ENCODE data around the gene DPAGT1. TPM values are rescaled to one million over a fixed set of nuclear protein-coding genes. Genes with fewer than 3 reads are reported as not detected.
"Not testable (repeated sequence)": the region's sequence is repeated elsewhere in the genome, so short reads cannot be mapped to it uniquely, and the experiment has no call there.

DPAGT1 gene
- total and polyA plus RNA-seq, 4 donors = 19.0 to 50.9 (median 33.0) TPM

DNA sequence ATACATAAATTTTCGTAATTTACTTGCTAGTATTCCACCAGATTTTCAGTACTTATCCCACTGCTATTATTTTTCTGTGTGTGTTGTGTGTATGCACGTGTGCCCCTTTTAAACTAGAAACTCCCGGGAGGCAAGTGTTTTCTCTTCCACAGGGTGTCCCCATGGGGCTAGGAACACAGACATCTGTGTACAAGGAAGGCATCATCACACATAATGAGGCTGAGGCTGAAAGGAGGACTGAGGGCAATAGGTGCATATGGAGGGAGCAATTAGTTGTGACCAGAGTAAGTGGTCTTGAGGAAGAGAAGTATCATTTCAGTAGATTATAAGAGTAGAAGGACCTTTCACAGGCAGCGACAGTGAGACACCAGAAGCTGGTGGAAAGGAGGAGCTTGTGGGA is 2.1 kb upstream of the DPAGT1 start:
- DNase-seq (no peak), ATAC-seq (ENCODE audit: insufficient read depth, low FRiP score) (no peak)
- Histone ChIP-seq H3K9ac (ENCODE audit: insufficient read depth in 1 of 2, low read length in 2 of 2) (no peak overlapping the region), H3K9me3 (ENCODE audit: control insufficient read depth in 4 of 4, insufficient read depth in 3 of 4, low read length in 3 of 4) (peaks cover 0 to 2% (median 0%) of the 10 kb centered on the region in 4 donors), H3K36me3 (ENCODE audit: control insufficient read depth in 4 of 4, insufficient read depth in 4 of 4, low read length in 4 of 4) (peaks cover 0 to 2% (median 0%) of the 10 kb centered on the region in 4 donors), H3K4me1 (ENCODE audit: control insufficient read depth in 5 of 5, insufficient read depth in 5 of 5, low read length in 5 of 5) (peaks cover 4 to 40% (median 23%) of the 10 kb centered on the region in 5 donors), H3K4me3 (no peak overlapping the region), H3K27ac (ENCODE audit: low read depth in 1 of 2, low read length in 1 of 2) (no peak overlapping the region), H3K27me3 (ENCODE audit: control insufficient read depth in 3 of 3, insufficient read depth in 3 of 3, low read length in 2 of 3) (no peaks in the 10 kb centered on the region)
- TF ChIP-seq, protein P1, sequence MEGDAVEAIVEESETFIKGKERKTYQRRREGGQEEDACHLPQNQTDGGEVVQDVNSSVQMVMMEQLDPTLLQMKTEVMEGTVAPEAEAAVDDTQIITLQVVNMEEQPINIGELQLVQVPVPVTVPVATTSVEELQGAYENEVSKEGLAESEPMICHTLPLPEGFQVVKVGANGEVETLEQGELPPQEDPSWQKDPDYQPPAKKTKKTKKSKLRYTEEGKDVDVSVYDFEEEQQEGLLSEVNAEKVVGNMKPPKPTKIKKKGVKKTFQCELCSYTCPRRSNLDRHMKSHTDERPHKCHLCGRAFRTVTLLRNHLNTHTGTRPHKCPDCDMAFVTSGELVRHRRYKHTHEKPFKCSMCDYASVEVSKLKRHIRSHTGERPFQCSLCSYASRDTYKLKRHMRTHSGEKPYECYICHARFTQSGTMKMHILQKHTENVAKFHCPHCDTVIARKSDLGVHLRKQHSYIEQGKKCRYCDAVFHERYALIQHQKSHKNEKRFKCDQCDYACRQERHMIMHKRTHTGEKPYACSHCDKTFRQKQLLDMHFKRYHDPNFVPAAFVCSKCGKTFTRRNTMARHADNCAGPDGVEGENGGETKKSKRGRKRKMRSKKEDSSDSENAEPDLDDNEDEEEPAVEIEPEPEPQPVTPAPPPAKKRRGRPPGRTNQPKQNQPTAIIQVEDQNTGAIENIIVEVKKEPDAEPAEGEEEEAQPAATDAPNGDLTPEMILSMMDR (IDR thresholded peaks at IDR 0.05; ENCODE audit: control extremely low read depth, extremely low read depth) = no peak
- WGBS, 2 donors = 68 to 69% methylated on average over 4 of the region's 4 CpGs

DNA sequence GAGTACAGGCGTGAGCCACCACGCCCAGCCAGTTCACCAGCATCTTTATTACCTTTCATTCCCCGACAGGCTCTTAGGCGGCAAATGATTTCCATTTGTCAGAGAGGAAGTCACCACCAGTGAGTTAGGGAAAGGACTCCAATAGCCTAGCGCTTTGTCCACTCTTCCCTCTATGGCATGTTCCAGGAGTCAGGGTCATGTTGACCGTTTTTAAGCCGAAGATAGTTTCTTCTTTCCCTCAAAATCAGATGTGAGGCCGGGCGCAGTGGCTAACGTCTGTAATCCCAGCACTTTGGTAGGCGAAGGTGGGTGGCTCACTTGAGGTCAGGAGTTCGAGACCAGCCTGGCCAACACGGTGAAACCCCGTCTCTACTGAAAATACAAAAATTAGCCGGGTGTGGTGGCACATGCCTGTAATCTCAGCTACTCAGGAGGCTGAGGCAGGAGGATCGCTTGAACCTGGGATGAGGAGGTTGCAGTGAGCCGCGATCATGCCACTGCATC is 1.6 kb upstream of the DPAGT1 start:
- WGBS, 2 donors = 84 to 89% methylated on average over 18 of the region's 18 CpGs
- H3K27me3 ChIP-seq (ENCODE audit: control insufficient read depth in 3 of 3, insufficient read depth in 3 of 3, low read length in 2 of 3); H3K36me3 ChIP-seq (ENCODE audit: control insufficient read depth in 4 of 4, insufficient read depth in 4 of 4, low read length in 4 of 4); ATAC-seq (ENCODE audit: insufficient read depth, low FRiP score); DNase-seq; H3K9ac ChIP-seq (ENCODE audit: insufficient read depth in 1 of 2, low read length in 2 of 2); H3K9me3 ChIP-seq (ENCODE audit: control insufficient read depth in 4 of 4, insufficient read depth in 3 of 4, low read length in 3 of 4); H3K4me3 ChIP-seq: not testable (repeated sequence)
- H3K27ac ChIP-seq (ENCODE audit: low read depth in 1 of 2, low read length in 1 of 2) = peak overlapping the region; percentile 71 to 92
- peaks cover 4 to 35% (median 18%) of the 10 kb centered on the region in 5 donors for H3K4me1 ChIP-seq (ENCODE audit: control insufficient read depth in 5 of 5, insufficient read depth in 5 of 5, low read length in 5 of 5)

DNA sequence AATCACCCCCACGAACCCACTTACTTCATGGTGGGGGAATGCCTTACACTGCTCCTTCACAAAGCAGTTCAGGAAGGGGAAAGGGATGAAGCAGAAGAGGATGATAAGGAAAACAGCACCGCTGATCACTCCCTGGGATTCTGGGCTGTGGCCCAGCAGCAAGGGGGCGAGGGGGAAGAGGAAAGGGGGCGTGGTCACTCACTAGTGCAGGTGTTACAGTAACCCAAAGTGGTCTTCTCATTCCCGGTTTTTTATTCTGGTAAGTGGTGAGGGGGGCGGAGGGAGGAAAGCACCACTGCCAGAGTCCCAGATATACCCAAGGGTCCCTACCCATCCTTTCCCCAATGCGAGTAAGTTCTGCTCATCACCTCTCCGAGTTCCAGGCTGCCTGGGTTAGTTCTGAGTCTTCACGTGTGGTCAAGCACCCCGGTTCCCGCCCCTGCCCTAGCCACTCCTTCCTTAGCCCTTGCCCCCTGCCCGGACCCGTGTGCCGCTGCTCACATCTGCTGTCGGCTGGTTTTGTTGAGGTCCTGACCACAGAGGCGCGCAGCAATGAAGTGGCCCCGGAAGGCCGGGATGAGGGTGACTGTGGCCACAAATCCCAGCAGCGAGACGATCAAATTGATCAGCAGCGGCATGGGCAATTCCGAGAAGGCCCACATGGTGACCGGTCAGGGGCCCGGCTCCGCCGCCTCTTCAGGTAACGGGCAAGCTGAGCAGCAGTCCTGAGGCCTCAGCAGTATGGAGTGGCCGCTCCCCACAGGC is 477 bp downstream of the DPAGT1 start:
- Histone ChIP-seq H3K27me3 (ENCODE audit: control insufficient read depth in 3 of 3, insufficient read depth in 3 of 3, low read length in 2 of 3) (no peaks in the 10 kb centered on the region), H3K9me3 (ENCODE audit: control insufficient read depth in 4 of 4, insufficient read depth in 3 of 4, low read length in 3 of 4) (peaks cover 0 to 2% (median 0%) of the 10 kb centered on the region in 4 donors), H3K4me3 (peak overlapping the region; percentile 73), H3K36me3 (ENCODE audit: control insufficient read depth in 4 of 4, insufficient read depth in 4 of 4, low read length in 4 of 4) (peaks cover 5 to 25% (median 16%) of the 10 kb centered on the region in 4 donors), H3K9ac (ENCODE audit: insufficient read depth in 1 of 2, low read length in 2 of 2) (peak overlapping the region; percentile 74 to 85), H3K4me1 (ENCODE audit: control insufficient read depth in 5 of 5, insufficient read depth in 5 of 5, low read length in 5 of 5) (peaks cover 4 to 22% (median 10%) of the 10 kb centered on the region in 5 donors), H3K27ac (ENCODE audit: low read depth in 1 of 2, low read length in 1 of 2) (peak overlapping the region; percentile 77 to 92)
- peak; percentile 24 for ATAC-seq (ENCODE audit: insufficient read depth, low FRiP score)
- DNase-seq = peak in 1 of 3 donors; percentile 33
- WGBS, 2 donors = 1% methylated on average over 29 of the region's 29 CpGs
- TF ChIP-seq, protein P1 (IDR thresholded peaks at IDR 0.05; ENCODE audit: control extremely low read depth, extremely low read depth) = no peak

DNA sequence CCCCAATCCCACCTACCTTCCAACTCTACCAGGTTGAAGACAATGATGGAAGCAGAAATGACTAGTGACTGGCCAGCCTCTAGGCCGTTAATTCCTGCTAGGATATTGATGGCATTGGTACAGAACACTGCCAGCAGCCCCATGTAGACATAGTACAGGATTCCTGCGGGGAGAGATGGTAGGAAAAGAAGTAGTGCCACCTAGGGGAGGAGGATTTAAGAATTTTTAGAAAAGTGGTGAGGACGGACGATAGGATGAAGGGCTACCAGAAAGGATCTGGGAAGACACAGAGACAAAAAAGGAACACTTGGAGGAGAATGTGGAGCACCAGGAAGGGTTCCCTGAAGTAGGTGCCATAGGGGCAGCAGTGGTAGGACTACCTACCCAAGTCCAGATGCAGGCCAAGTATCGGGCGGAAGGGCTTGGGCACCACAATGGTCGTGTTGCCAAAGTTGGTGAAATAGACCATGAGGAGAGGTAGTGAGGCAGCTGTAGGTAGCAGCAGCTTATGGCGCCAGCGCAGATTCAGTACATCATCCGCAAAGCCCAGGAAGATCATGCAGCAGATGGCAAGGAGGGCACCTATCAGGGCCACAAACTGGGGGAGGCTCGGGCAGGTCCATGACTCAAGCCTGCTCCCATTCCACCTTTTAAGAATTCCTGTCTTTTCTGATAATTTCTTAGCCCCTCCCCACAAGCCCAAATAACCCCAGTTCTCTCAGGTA is 1.2 kb downstream of the DPAGT1 start:
- Histone ChIP-seq H3K4me3 (peak overlapping the region; percentile 73), H3K27me3 (ENCODE audit: control insufficient read depth in 3 of 3, insufficient read depth in 3 of 3, low read length in 2 of 3) (no peaks in the 10 kb centered on the region), H3K9me3 (ENCODE audit: control insufficient read depth in 4 of 4, insufficient read depth in 3 of 4, low read length in 3 of 4) (peaks cover 0 to 2% (median 0%) of the 10 kb centered on the region in 4 donors), H3K4me1 (ENCODE audit: control insufficient read depth in 5 of 5, insufficient read depth in 5 of 5, low read length in 5 of 5) (peaks cover 4 to 28% (median 8%) of the 10 kb centered on the region in 5 donors), H3K36me3 (ENCODE audit: control insufficient read depth in 4 of 4, insufficient read depth in 4 of 4, low read length in 4 of 4) (peaks cover 5 to 25% (median 16%) of the 10 kb centered on the region in 4 donors), H3K9ac (ENCODE audit: insufficient read depth in 1 of 2, low read length in 2 of 2) (no peak overlapping the region), H3K27ac (ENCODE audit: low read depth in 1 of 2, low read length in 1 of 2) (peak overlapping the region in 1 of 2 donors; percentile 1)
- ATAC-seq (ENCODE audit: insufficient read depth, low FRiP score) = no peak
- 50 to 58% methylated on average over 11 of the region's 11 CpGs for WGBS, 2 donors
- DNase-seq = peak in 1 of 3 donors; percentile 42
- TF ChIP-seq, protein P1 (IDR thresholded peaks at IDR 0.05; ENCODE audit: control extremely low read depth, extremely low read depth) = no peak

All from lung (tissue), 12 donors.